GM18517 (cell line): ENCODE measurements around the gene GARRE1.
"Not testable (repeated sequence)": the region's sequence is repeated elsewhere in the genome, so short reads cannot be mapped to it uniquely, and the experiment has no call there.

Experiments
- ATAC-seq: cut with Tn5 transposase; IDR thresholded peaks from one replicate; pipeline ENCODE4 v1.9.1; 2021; ENCODE audit warnings: mild to moderate bottlenecking, moderate library complexity; ENCODE audit not compliant: unreplicated experiment

The GARRE1 gene

GRCh38 chr19:34259367-34260095 lies 5.2 kb downstream of the GARRE1 start:
- ATAC-seq: no peak

GRCh38 chr19:34260771-34261173 lies 6.4 kb downstream of the GARRE1 start:
- no peak for ATAC-seq

- no peak for ATAC-seq
Measured at GRCh38 chr19:34261334-34262109, 7.2 kb downstream of the GARRE1 start.

GRCh38 chr19:34263745-34264237 lies 9.4 kb downstream of the GARRE1 start:
- ATAC-seq: no peak

GRCh38 chr19:34265221-34265650 lies 10.9 kb downstream of the GARRE1 start:
- ATAC-seq: no peak

- ATAC-seq: no peak
Measured at GRCh38 chr19:34269081-34269480, 14.7 kb downstream of the GARRE1 start.

- no peak for ATAC-seq
Measured at GRCh38 chr19:34269489-34269888, 15.1 kb downstream of the GARRE1 start.

GRCh38 chr19:34269968-34270621 lies 15.7 kb downstream of the GARRE1 start:
- peak; percentile 62 for ATAC-seq

GRCh38 chr19:34273121-34273520 lies 18.8 kb downstream of the GARRE1 start:
- ATAC-seq: no peak

- no peak for ATAC-seq
Measured at GRCh38 chr19:34274284-34274826, 20.0 kb downstream of the GARRE1 start.

GRCh38 chr19:34274827-34275625 lies 20.7 kb downstream of the GARRE1 start:
- no peak for ATAC-seq

GRCh38 chr19:34275705-34276104 lies 21.4 kb downstream of the GARRE1 start:
- no peak for ATAC-seq

- ATAC-seq: no peak
Measured at GRCh38 chr19:34276614-34277013, 22.3 kb downstream of the GARRE1 start.

GRCh38 chr19:34277244-34277643 lies 22.9 kb downstream of the GARRE1 start:
- ATAC-seq: no peak

GRCh38 chr19:34278783-34279182 lies 24.4 kb downstream of the GARRE1 start:
- ATAC-seq: no peak

- ATAC-seq: not testable (repeated sequence)
Measured at GRCh38 chr19:34281444-34281843, 27.1 kb downstream of the GARRE1 start.

- no peak for ATAC-seq
Measured at GRCh38 chr19:34282611-34283519, 28.5 kb downstream of the GARRE1 start.

- no peak for ATAC-seq
Measured at GRCh38 chr19:34284505-34284904, 30.2 kb downstream of the GARRE1 start.

- ATAC-seq: no peak
Measured at GRCh38 chr19:34287662-34288140, 33.3 kb downstream of the GARRE1 start.
